ENCODE measurements around the gene LEMD3.
"Not testable (repeated sequence)": the region's sequence is repeated elsewhere in the genome, so short reads cannot be mapped to it uniquely, and the experiment has no call there.

Gene LEMD3

GRCh38 chr12:65276916-65277530, 107.6 kb downstream of the LEMD3 start:
- no peak overlapping the region for H3K4me3 ChIP-seq (replicated peaks; ENCODE audit: low read depth, low read length)
- no peak for TF ChIP-seq CTCF (IDR thresholded peaks at IDR 0.05; ENCODE audit: low read length, missing control alignments)
- no peak for DNase-seq (ENCODE audit: low read depth)

GRCh38 chr12:65277994-65278575, 108.7 kb downstream of the LEMD3 start:
- H3K4me3 ChIP-seq (replicated peaks; ENCODE audit: low read depth, low read length) = peak overlapping the region; percentile 89
- no peak for TF ChIP-seq CTCF (IDR thresholded peaks at IDR 0.05; ENCODE audit: low read length, missing control alignments)
- DNase-seq (ENCODE audit: low read depth) = no peak

GRCh38 chr12:65278576-65279368, 109.4 kb downstream of the LEMD3 start, which contains the start of gene MSRB3:
Gene MSRB3 (plus strand): TSS chr12:65278683. CDS start chr12:65308580, 29,897 bp downstream.
- peak; percentile 82 for DNase-seq (ENCODE audit: low read depth)
- peak within 1 kb of the TSS; percentile 89 for H3K4me3 ChIP-seq (replicated peaks; ENCODE audit: low read depth, low read length)
- peak; percentile 6 for TF ChIP-seq CTCF (IDR thresholded peaks at IDR 0.05; ENCODE audit: low read length, missing control alignments)

GRCh38 chr12:65279369-65280112, 110.2 kb downstream of the LEMD3 start:
- TF ChIP-seq CTCF (IDR thresholded peaks at IDR 0.05; ENCODE audit: low read length, missing control alignments) = no peak
- DNase-seq (ENCODE audit: low read depth) = peak; percentile 23
- H3K4me3 ChIP-seq (replicated peaks; ENCODE audit: low read depth, low read length) = peak overlapping the region; percentile 89

GRCh38 chr12:65280306-65280705, 110.9 kb downstream of the LEMD3 start:
- DNase-seq (ENCODE audit: low read depth) = peak; percentile 55
- no peak for TF ChIP-seq CTCF (IDR thresholded peaks at IDR 0.05; ENCODE audit: low read length, missing control alignments)
- peak overlapping the region; percentile 89 for H3K4me3 ChIP-seq (replicated peaks; ENCODE audit: low read depth, low read length)

GRCh38 chr12:65282840-65283239, 113.5 kb downstream of the LEMD3 start:
- no peak for DNase-seq (ENCODE audit: low read depth)
- H3K4me3 ChIP-seq (replicated peaks; ENCODE audit: low read depth, low read length) = no peak overlapping the region
- TF ChIP-seq CTCF (IDR thresholded peaks at IDR 0.05; ENCODE audit: low read length, missing control alignments) = peak; percentile 21

GRCh38 chr12:65285532-65285931, 116.1 kb downstream of the LEMD3 start:
- not testable (repeated sequence) for DNase-seq (ENCODE audit: low read depth); H3K4me3 ChIP-seq (replicated peaks; ENCODE audit: low read depth, low read length)

Data from fibroblast of pulmonary artery (primary cell).